ENCODE data around the gene SMYD5. TPM values are rescaled to one million over a fixed set of nuclear protein-coding genes. Genes with fewer than 3 reads are reported as not detected.

SMYD5 gene
- total RNA-seq, 1 donor from 2014 or later = 30.3 TPM

DNA sequence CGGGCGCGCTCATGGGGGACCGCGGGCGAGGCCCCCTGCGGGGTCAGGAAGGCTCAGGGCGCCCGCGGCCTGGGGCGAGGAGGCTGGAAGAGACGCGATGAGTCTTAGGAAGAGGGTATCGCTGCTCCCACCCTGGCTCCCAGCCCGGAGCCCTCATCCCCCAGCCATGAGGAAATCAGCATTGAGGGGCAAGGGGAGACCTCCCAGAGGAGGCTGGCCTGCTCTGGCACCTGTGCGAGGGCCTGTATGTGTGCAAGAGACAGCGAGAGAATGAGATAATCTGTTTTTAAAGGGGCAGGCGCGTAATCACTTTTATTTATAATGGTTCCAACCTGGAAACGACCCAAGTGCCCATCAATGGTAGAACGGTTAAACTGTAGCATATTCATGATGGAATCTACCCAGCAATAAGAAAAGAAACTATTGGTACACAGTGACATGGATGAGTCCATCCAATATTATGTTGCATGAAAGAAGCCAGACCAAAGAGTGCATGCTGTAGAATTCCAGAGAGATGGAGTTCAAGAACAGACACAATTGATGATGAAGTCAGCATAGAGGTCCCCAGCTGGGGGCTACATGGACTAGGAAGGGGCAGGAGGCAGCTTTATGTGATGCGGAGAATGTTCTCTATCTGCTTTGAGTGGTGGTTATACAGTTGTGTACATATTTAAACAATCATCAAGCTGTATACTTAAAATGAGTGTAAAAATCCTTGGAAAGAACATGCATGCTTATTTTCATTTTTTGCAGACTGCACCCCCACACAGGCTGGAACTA, 55.8 kb downstream of the SMYD5 start:
- Mint-ChIP-seq H3K4me1 (ENCODE audit: unreplicated experiment) (no peaks in the 10 kb centered on the region), H3K9me3 (no peaks in the 10 kb centered on the region), H3K27ac (no peak overlapping the region), H3K27me3 (peaks cover 53% of the 10 kb centered on the region), H3K36me3 (peaks cover 4% of the 10 kb centered on the region), H3K4me3 (peak overlapping the region; percentile 38)
- no peak for DNase-seq (ENCODE audit: extremely low spot score, unreplicated experiment)
- TF ChIP-seq, protein P1, sequence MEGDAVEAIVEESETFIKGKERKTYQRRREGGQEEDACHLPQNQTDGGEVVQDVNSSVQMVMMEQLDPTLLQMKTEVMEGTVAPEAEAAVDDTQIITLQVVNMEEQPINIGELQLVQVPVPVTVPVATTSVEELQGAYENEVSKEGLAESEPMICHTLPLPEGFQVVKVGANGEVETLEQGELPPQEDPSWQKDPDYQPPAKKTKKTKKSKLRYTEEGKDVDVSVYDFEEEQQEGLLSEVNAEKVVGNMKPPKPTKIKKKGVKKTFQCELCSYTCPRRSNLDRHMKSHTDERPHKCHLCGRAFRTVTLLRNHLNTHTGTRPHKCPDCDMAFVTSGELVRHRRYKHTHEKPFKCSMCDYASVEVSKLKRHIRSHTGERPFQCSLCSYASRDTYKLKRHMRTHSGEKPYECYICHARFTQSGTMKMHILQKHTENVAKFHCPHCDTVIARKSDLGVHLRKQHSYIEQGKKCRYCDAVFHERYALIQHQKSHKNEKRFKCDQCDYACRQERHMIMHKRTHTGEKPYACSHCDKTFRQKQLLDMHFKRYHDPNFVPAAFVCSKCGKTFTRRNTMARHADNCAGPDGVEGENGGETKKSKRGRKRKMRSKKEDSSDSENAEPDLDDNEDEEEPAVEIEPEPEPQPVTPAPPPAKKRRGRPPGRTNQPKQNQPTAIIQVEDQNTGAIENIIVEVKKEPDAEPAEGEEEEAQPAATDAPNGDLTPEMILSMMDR (conservative IDR thresholded peaks at IDR 0.05) = no peak

DNA sequence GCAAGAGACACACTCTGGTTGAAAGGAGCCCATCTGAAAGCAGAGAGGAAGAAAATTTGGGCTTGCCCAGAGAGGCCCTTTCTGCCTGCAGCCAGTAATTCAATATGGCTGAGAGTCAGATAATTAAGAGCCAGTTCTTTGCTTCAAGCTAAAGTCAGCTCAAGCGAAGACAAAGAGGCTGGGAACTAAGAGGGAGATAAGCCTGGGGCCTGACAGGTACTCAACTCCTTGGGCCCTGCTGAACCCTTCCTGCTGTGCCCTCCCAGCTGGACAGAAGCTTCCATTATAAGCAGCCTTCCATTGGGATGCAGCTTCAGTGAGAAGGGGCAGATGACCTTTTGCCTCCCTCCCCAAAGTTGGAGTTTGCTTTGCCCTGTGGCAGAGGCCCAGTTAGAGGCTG, 58.2 kb downstream of the SMYD5 start:
- no peak overlapping the region for H3K27ac Mint-ChIP-seq
- no peaks in the 10 kb centered on the region for H3K36me3 Mint-ChIP-seq
- no peak overlapping the region for H3K4me3 Mint-ChIP-seq
- TF ChIP-seq, protein P1 (conservative IDR thresholded peaks at IDR 0.05) = no peak
- H3K27me3 Mint-ChIP-seq = peaks cover 46% of the 10 kb centered on the region
- no peaks in the 10 kb centered on the region for H3K9me3 Mint-ChIP-seq
- no peaks in the 10 kb centered on the region for H3K4me1 Mint-ChIP-seq (ENCODE audit: unreplicated experiment)
- DNase-seq (ENCODE audit: extremely low spot score, unreplicated experiment) = no peak

Other genes with a start within 250 kb of the SMYD5 start
- 15.0 and 27.3 TPM in 2 replicates for gene SFXN5, start 142.5 kb upstream of the SMYD5 start, total RNA-seq (ENCODE audit: low replicate concordance)
- gene RAB11FIP5, start 101.3 kb upstream of the SMYD5 start, total RNA-seq (ENCODE audit: low replicate concordance) = 18.7 and 22.6 TPM in 2 replicates
- not detected in 2 replicates for gene NOTO, start 11.7 kb upstream of the SMYD5 start, total RNA-seq (ENCODE audit: low replicate concordance)
- 16.3 and 19.6 TPM in 2 replicates for gene PRADC1, start 19.0 kb downstream of the SMYD5 start, total RNA-seq (ENCODE audit: low replicate concordance)
- 256 and 300 TPM in 2 replicates for gene CCT7, start 20.1 kb downstream of the SMYD5 start, total RNA-seq (ENCODE audit: low replicate concordance)
- 5.2 and 5.5 TPM in 2 replicates for gene FBXO41, start 70.2 kb downstream of the SMYD5 start, total RNA-seq (ENCODE audit: low replicate concordance)
- gene EGR4, start 79.3 kb downstream of the SMYD5 start, total RNA-seq (ENCODE audit: low replicate concordance) = 0.19 and 1.2 TPM in 2 replicates
- 14.6 and 30.4 TPM in 2 replicates for gene ALMS1, start 171.6 kb downstream of the SMYD5 start, total RNA-seq (ENCODE audit: low replicate concordance)

All from type B pancreatic cell (in vitro differentiated cells).